Smooth muscle cell (in vitro differentiated cells): Measurements from ENCODE around the gene MITF. TPM values are rescaled to one million over a fixed set of nuclear protein-coding genes. Genes with fewer than 3 reads are reported as not detected.

Experiments
- DNase-seq: peaks from one replicate; lab custom pipeline; 2025; ENCODE audit not compliant: unreplicated experiment; lab: John Stamatoyannopoulos, UW
- H2AFZ ChIP-seq: fragments of 200-600 bp; sonication (generic); 2 replicates; pipeline ENCODE4 v1.6.0; 2016; ENCODE audit warnings: antibody characterized with exemption, low read depth, mild to moderate bottlenecking
- H3F3A ChIP-seq: fragments of 200-600 bp; sonication (generic); 2 replicates; pipeline ENCODE4 v1.6.0; 2017; ENCODE audit warnings: antibody characterized with exemption, low read depth
- H3K27ac ChIP-seq: fragments of 200-600 bp; sonication (generic); 2 replicates; pipeline ENCODE4 v1.5.1; 2016; ENCODE audit warnings: low read depth, mild to moderate bottlenecking
- H3K27me3 ChIP-seq: fragments of 200-600 bp; sonication (generic); 2 replicates; pipeline ENCODE4 v1.6.1; 2016; ENCODE audit warnings: low read depth, mild to moderate bottlenecking
- H3K36me3 ChIP-seq: fragments of 200-600 bp; sonication (generic); 2 replicates; pipeline ENCODE4 v1.5.1; 2016; ENCODE audit warnings: low read depth
- H3K4me1 ChIP-seq: fragments of 200-600 bp; sonication (generic); 2 replicates; pipeline ENCODE4 v1.5.1; 2016; ENCODE audit warnings: low read depth
- H3K4me2 ChIP-seq: fragments of 200-600 bp; sonication (generic); 2 replicates; pipeline ENCODE4 v1.6.0; 2016; ENCODE audit warnings: mild to moderate bottlenecking
- H3K4me3 ChIP-seq: fragments of 200-600 bp; sonication (generic); 2 replicates; pipeline ENCODE4 v1.5.1; 2016; ENCODE audit warnings: mild to moderate bottlenecking
- H3K79me2 ChIP-seq: fragments of 200-600 bp; sonication (generic); 2 replicates; pipeline ENCODE4 v1.6.0; 2016; ENCODE audit warnings: low read depth, mild to moderate bottlenecking
- H3K9ac ChIP-seq: fragments of 200-600 bp; sonication (generic); 2 replicates; pipeline ENCODE4 v1.6.0; 2016; ENCODE audit warnings: low read depth
- H3K9me3 ChIP-seq: fragments of 200-600 bp; sonication (generic); replicated peaks from 2 replicates; pipeline ENCODE4 v1.5.1; 2016; ENCODE audit warnings: low read depth
- H4K20me1 ChIP-seq: fragments of 200-600 bp; sonication (generic); 2 replicates; pipeline ENCODE4 v1.6.0; 2016; ENCODE audit warnings: low read depth
- WGBS: methylation state at CpG from one replicate; pipeline ENCODE4 v1.1.7; 2016; ENCODE audit warnings: low lambda C conversion rate; 5-methylcytosine and 5-hydroxymethylcytosine counted together
- polyA plus RNA-seq: library from polyadenylated mRNA; unstranded; fragments of >200 nt; fragmentation: Nextera tagmentation; extraction: Ambion mirVana; gene quantifications from 2 replicates; pipeline ENCODE4 v1.2.1, GENCODE V29; 2016
- total RNA-seq: library from RNA; depleted of rRNA; stranded (reverse); fragments of >200 nt; gene quantifications from 2 replicates; pipeline ENCODE4 v1.2.3, GENCODE V29; 2014
- TF ChIP-seq, protein P1 (sequence below): fragments of 200-600 bp; sonication (generic); IDR thresholded peaks from 2 replicates; pipeline ENCODE4 v1.5.1; 2017; ENCODE audit warnings: borderline replicate concordance, mild to moderate bottlenecking, antibody characterized with exemption; ENCODE audit not compliant: insufficient read depth, poor library complexity, severe bottlenecking

Gene MITF
- total and polyA plus RNA-seq, 2 experiments from 2014 or later, result 2.3 to 3.1 TPM

DNA sequence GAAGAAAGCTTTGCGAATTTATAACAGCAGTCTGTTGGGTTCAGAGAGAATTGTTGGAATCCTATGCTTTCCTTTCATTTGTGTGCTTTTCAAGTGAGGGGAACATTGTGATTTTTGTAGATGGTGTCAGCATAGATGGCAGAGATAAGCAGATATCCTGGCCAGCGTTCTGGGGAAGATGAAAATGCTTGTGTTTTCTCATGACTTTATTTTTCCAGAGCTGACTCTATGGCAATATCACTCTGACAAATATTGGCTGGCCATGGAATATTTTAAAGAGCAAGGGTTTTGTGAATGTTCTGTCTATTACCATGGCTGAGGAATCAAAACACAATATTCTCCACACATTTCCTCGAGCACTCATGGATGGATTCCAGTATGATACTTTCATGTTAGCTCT, 108.8 kb downstream of the MITF start:
- Histone ChIP-seq H3K4me2 (no peak overlapping the region), H3K9ac (no peak overlapping the region), H3F3A (no peaks in the 10 kb centered on the region), H3K4me3 (no peak overlapping the region), H3K79me2 (no peaks in the 10 kb centered on the region), H2AFZ (no peak overlapping the region), H3K27me3 (peaks cover 4% of the 10 kb centered on the region), H3K36me3 (no peaks in the 10 kb centered on the region), H4K20me1 (no peaks in the 10 kb centered on the region), H3K4me1 (no peaks in the 10 kb centered on the region), H3K27ac (no peak overlapping the region), H3K9me3 (no peaks in the 10 kb centered on the region)
- 70% methylated on average over 3 of the region's 3 CpGs for WGBS
- DNase-seq, result no peak
- TF ChIP-seq, protein P1, sequence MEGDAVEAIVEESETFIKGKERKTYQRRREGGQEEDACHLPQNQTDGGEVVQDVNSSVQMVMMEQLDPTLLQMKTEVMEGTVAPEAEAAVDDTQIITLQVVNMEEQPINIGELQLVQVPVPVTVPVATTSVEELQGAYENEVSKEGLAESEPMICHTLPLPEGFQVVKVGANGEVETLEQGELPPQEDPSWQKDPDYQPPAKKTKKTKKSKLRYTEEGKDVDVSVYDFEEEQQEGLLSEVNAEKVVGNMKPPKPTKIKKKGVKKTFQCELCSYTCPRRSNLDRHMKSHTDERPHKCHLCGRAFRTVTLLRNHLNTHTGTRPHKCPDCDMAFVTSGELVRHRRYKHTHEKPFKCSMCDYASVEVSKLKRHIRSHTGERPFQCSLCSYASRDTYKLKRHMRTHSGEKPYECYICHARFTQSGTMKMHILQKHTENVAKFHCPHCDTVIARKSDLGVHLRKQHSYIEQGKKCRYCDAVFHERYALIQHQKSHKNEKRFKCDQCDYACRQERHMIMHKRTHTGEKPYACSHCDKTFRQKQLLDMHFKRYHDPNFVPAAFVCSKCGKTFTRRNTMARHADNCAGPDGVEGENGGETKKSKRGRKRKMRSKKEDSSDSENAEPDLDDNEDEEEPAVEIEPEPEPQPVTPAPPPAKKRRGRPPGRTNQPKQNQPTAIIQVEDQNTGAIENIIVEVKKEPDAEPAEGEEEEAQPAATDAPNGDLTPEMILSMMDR, result no peak

DNA sequence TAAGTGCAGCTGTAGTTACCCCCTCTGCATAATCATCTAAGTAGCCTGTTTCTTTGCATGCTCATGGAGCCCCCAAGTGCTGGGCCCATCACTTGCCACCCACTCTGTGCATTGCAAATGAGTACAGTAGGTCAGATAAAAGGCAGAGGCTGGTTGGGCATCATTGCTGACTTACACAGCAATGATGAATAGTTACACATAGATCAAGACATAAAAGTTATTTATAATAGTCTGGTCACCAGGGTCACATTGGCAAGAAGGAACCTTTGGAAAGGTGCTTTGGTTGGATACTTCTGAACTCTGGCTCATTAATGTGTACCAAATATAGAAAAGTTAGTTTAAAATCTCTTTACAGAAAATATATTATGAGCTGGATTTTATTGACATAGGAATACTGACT, 111.6 kb downstream of the MITF start:
- Histone ChIP-seq H4K20me1 (no peaks in the 10 kb centered on the region), H3F3A (no peaks in the 10 kb centered on the region), H3K27ac (no peak overlapping the region), H3K9ac (no peak overlapping the region), H3K36me3 (no peaks in the 10 kb centered on the region), H3K27me3 (peaks cover 4% of the 10 kb centered on the region), H3K9me3 (no peaks in the 10 kb centered on the region), H3K4me2 (no peak overlapping the region), H3K4me3 (no peak overlapping the region), H3K4me1 (no peaks in the 10 kb centered on the region), H2AFZ (no peak overlapping the region), H3K79me2 (no peaks in the 10 kb centered on the region)
- TF ChIP-seq, protein P1, result no peak
- no peak for DNase-seq

DNA sequence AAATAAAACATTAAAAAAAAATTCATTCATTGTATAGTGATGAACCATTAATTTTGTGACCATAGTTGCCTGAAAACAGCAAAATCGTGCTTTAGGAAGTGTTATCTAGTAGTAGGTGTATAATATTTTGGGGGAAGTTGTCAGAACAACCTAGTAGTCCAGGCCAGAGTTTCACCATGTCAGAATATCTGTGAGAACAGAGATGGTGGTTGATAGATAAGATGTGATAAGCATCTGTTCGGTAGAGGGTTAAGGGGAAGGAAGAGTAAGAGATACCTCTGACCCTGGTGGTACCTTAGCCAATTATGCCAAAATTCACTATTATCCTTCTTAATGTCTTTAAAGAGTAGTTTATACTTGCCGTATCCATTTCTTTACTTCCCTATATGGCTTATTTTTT, 113.8 kb downstream of the MITF start:
- WGBS, result 83% methylated on average over 3 of the region's 3 CpGs
- Histone ChIP-seq H3K4me3 (no peak overlapping the region), H3K4me1 (no peaks in the 10 kb centered on the region)

DNA sequence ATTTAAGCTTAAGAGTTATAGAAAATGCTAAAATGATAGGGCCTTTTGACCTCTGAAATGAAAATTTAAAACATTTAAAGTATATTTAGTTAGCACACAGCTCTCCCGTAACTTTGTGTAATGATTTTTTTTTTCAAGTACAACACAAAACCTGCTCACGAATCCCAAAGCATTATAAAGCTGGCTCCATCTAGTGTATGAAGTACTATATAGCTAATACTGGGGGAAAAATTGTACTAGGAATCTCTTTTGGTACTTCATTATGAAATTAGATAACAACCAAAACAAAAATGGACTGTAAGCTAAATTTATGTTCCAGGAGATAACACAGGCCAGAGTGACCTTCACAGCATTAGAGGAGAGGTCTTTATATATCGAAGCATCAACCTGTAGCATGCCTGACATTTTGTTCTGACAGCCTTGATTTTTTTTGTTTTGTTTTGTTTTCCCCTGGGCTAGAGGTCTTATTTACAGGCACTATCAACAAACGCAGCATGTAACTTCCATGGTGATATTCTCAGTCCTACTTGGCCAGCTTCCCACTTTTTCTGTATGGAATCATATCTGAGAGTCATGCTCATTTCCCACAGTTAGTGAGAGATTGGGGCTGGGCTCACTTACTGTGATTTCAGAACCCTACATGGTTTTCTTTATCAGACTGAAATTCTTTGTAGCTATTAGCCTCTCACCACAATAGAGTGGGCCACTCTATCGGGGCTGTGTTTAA, 116.3 kb downstream of the MITF start:
- no peak overlapping the region for H3K4me2 ChIP-seq
- no peaks in the 10 kb centered on the region for H3K79me2 ChIP-seq
- no peaks in the 10 kb centered on the region for H3F3A ChIP-seq
- no peak overlapping the region for H2AFZ ChIP-seq
- no peak overlapping the region for H3K4me3 ChIP-seq
- H3K4me1 ChIP-seq, result no peaks in the 10 kb centered on the region
- no peaks in the 10 kb centered on the region for H4K20me1 ChIP-seq
- TF ChIP-seq, protein P1, result peak; percentile 45
- no peak overlapping the region for H3K27ac ChIP-seq
- no peak for DNase-seq
- H3K9ac ChIP-seq, result no peak overlapping the region
- WGBS, result 54% methylated on average over 5 of the region's 5 CpGs
- H3K36me3 ChIP-seq, result no peaks in the 10 kb centered on the region
- peaks cover 12% of the 10 kb centered on the region for H3K27me3 ChIP-seq
- H3K9me3 ChIP-seq, result no peaks in the 10 kb centered on the region

More for the DNA sequence above, 113.8 kb downstream of the MITF start:
- TF ChIP-seq, protein P1, result no peak
- H3K79me2 ChIP-seq, result no peaks in the 10 kb centered on the region
- H2AFZ ChIP-seq, result no peak overlapping the region
- H3K27me3 ChIP-seq, result peaks cover 12% of the 10 kb centered on the region
- H4K20me1 ChIP-seq, result no peaks in the 10 kb centered on the region
- H3K27ac ChIP-seq, result no peak overlapping the region
- H3F3A ChIP-seq, result no peaks in the 10 kb centered on the region
- no peak for DNase-seq
- H3K36me3 ChIP-seq, result no peaks in the 10 kb centered on the region
- no peaks in the 10 kb centered on the region for H3K9me3 ChIP-seq
- no peak overlapping the region for H3K9ac ChIP-seq
- no peak overlapping the region for H3K4me2 ChIP-seq
